Activated effector memory CD4-positive, alpha-beta T cell treated with Interleukin-2 at 50 U/mL for 16 hours (primary cell): ENCODE results near the gene SMTN.
A peak's percentile ranks its signal among the peaks of the same experiment; 100 is the strongest.
"Not testable (repeated sequence)": the region's sequence is repeated elsewhere in the genome, so short reads cannot be mapped to it uniquely, and the experiment has no call there.

ENCODE experiments used
- DNase-seq: peaks from one replicate; pipeline ENCODE4 v3.0.0-alpha.2; 2020

SMTN gene

GRCh38 chr22:31106001-31106571 lies 25.0 kb downstream of the SMTN start:
- DNase-seq: no peak

GRCh38 chr22:31106731-31107177 lies 25.6 kb downstream of the SMTN start:
- DNase-seq: no peak

- DNase-seq: peak; percentile 79
Observed at GRCh38 chr22:31107178-31107893, 26.2 kb downstream of the SMTN start, which contains the start of gene SELENOM. Gene SELENOM, minus strand, starts transcription at chr22:31107568. Its CDS starts 63 bp downstream, at chr22:31107505.

GRCh38 chr22:31107894-31108218 lies 26.7 kb downstream of the SMTN start:
- no peak for DNase-seq

- DNase-seq: not testable (repeated sequence)
Observed at GRCh38 chr22:31112547-31113091, 31.5 kb downstream of the SMTN start.

- DNase-seq: no peak
Observed at GRCh38 chr22:31118046-31118820, 37.1 kb downstream of the SMTN start.

- DNase-seq: no peak
Observed at GRCh38 chr22:31119026-31119717, 38.1 kb downstream of the SMTN start.

- no peak for DNase-seq
Observed at GRCh38 chr22:31120230-31120629, 39.1 kb downstream of the SMTN start.

- no peak for DNase-seq
Observed at GRCh38 chr22:31120642-31121041, 39.5 kb downstream of the SMTN start.

- DNase-seq: no peak
Observed at GRCh38 chr22:31121403-31121802, 40.3 kb downstream of the SMTN start.

GRCh38 chr22:31122196-31122531 lies 41.0 kb downstream of the SMTN start:
- DNase-seq: no peak

- DNase-seq: no peak
Observed at GRCh38 chr22:31122532-31123291, 41.6 kb downstream of the SMTN start, which contains the start of gene INPP5J. Gene INPP5J, plus strand, starts transcription at chr22:31122966. Its CDS starts 49 bp downstream, at chr22:31123015.

- no peak for DNase-seq
Observed at GRCh38 chr22:31123292-31123602, 42.1 kb downstream of the SMTN start.

GRCh38 chr22:31124290-31124689 lies 43.2 kb downstream of the SMTN start:
- no peak for DNase-seq

GRCh38 chr22:31124811-31125465 lies 43.8 kb downstream of the SMTN start:
- DNase-seq: no peak

GRCh38 chr22:31125521-31126117 lies 44.5 kb downstream of the SMTN start:
- no peak for DNase-seq

- DNase-seq: no peak
Observed at GRCh38 chr22:31126128-31126868, 45.2 kb downstream of the SMTN start.

GRCh38 chr22:31126869-31127175 lies 45.7 kb downstream of the SMTN start:
- no peak for DNase-seq

- no peak for DNase-seq
Observed at GRCh38 chr22:31127181-31127772, 46.2 kb downstream of the SMTN start.

- no peak for DNase-seq
Observed at GRCh38 chr22:31128156-31128555, 47.0 kb downstream of the SMTN start.

- DNase-seq: no peak
Observed at GRCh38 chr22:31130873-31131272, 49.8 kb downstream of the SMTN start.
